HepG2 (cell line): Measurements from ENCODE around the gene SLC2A2. TPM values are rescaled to one million over a fixed set of nuclear protein-coding genes. Genes with fewer than 3 reads are reported as not detected.

Experiments used
- BHLHE40 ChIP-seq: IDR thresholded peaks from 2 replicates; pipeline ENCODE4 v1.6.1; 2011; ENCODE audit warnings: low read length, improper control_type of control experiment
- ELF4 ChIP-seq: sonication (generic); formaldehyde crosslinking; IDR thresholded peaks from 2 replicates; pipeline ENCODE4 v1.5.0; 2020; ENCODE audit warnings: missing genetic modification reagents, mild to moderate bottlenecking, moderate library complexity, borderline replicate concordance
- KAT7 ChIP-seq: IDR thresholded peaks from 2 replicates; pipeline ENCODE4 v1.6.1; 2018; ENCODE audit warnings: borderline replicate concordance, missing compliant biosample characterization
- NCOA5 ChIP-seq: sonication (generic); formaldehyde crosslinking; IDR thresholded peaks from 2 replicates; pipeline ENCODE4 v1.4.0; 2020; ENCODE audit warnings: missing genetic modification reagents
- SRSF9 ChIP-seq: fragments of 200-400 bp; formaldehyde crosslinking; IDR thresholded peaks from 2 replicates; pipeline ENCODE4 v1.6.1; 2018; ENCODE audit warnings: borderline replicate concordance, mild to moderate bottlenecking, low read depth, low read length; ENCODE audit not compliant: insufficient read depth, poor library complexity, severe bottlenecking
- ZFY ChIP-seq: sonication (generic); formaldehyde crosslinking; IDR thresholded peaks from 2 replicates; pipeline ENCODE4 v1.4.0; 2020; ENCODE audit warnings: missing genetic modification reagents
- ZKSCAN8 ChIP-seq: IDR thresholded peaks from 2 replicates; pipeline ENCODE4 v1.6.1; 2016; ENCODE audit warnings: borderline replicate concordance, missing genetic modification reagents, missing compliant biosample characterization
- ZNF232 ChIP-seq: sonication (generic); formaldehyde crosslinking; IDR thresholded peaks from 2 replicates; pipeline ENCODE4 v1.4.0; 2020; ENCODE audit warnings: missing genetic modification reagents, borderline replicate concordance
- ZNF335 ChIP-seq: sonication (generic); formaldehyde crosslinking; IDR thresholded peaks from 2 replicates; pipeline ENCODE4 v1.4.0; 2020; ENCODE audit warnings: missing genetic modification reagents
- ZNF33B ChIP-seq: sonication (generic); formaldehyde crosslinking; IDR thresholded peaks from 2 replicates; pipeline ENCODE4 v1.5.1; 2020; ENCODE audit warnings: mild to moderate bottlenecking, missing genetic modification reagents
- ZNF549 ChIP-seq: sonication (generic); formaldehyde crosslinking; IDR thresholded peaks from 2 replicates; pipeline ENCODE4 v1.5.0; 2020; ENCODE audit warnings: missing genetic modification reagents
- polyA plus RNA-seq, 8 experiments: library from polyadenylated mRNA; depleted of rRNA in 3 of 8; stranded (reverse) in 7 of 8; unstranded in 1 of 8; fragments of >200 nt; fragmentation: Illumina TruSeq in 4 of 8; extraction: Trizol in 4 of 8; gene quantifications; 2 replicates each; pipeline versions ENCODE4 v1.2.1 to v1.2.3, GENCODE V29; 2011 to 2016; ENCODE audit warnings: low read depth in 4 of 8, missing spikeins in 1 of 8, mixed read lengths in 1 of 8; ENCODE audit not compliant: insufficient read depth in 1 of 8
- total RNA-seq, 5 experiments: library from RNA; depleted of rRNA; stranded (reverse); fragments of >200 nt; fragmentation: Illumina TruSeq; extraction: Trizol; gene quantifications; 2 replicates each; pipeline ENCODE4 v1.2.3, GENCODE V29; 2016; ENCODE audit warnings: low read depth in 1 of 5
- TF ChIP-seq, protein P1 (sequence below): sonication (generic); formaldehyde crosslinking; IDR thresholded peaks from 2 replicates; pipeline ENCODE4 v1.8.0; 2022; ENCODE audit warnings: mild to moderate bottlenecking, missing genetic modification reagents; ENCODE audit not compliant: insufficient replicate concordance
- TF ChIP-seq, protein P2 (sequence below): sonication (generic); formaldehyde crosslinking; IDR thresholded peaks from 2 replicates; pipeline ENCODE4 v1.4.0; 2020; ENCODE audit warnings: missing genetic modification reagents, mild to moderate bottlenecking, borderline replicate concordance
- TF ChIP-seq, protein P3 (sequence below): sonication (generic); formaldehyde crosslinking; IDR thresholded peaks from 2 replicates; pipeline ENCODE4 v1.4.0; 2020; ENCODE audit warnings: mild to moderate bottlenecking, missing genetic modification reagents

The SLC2A2 gene
- total and polyA plus RNA-seq, 2 of the 13 experiments (the other 11 are each of a cell fraction or from before 2014, with no cell fraction given) = 19.5 to 23.2 TPM

DNA sequence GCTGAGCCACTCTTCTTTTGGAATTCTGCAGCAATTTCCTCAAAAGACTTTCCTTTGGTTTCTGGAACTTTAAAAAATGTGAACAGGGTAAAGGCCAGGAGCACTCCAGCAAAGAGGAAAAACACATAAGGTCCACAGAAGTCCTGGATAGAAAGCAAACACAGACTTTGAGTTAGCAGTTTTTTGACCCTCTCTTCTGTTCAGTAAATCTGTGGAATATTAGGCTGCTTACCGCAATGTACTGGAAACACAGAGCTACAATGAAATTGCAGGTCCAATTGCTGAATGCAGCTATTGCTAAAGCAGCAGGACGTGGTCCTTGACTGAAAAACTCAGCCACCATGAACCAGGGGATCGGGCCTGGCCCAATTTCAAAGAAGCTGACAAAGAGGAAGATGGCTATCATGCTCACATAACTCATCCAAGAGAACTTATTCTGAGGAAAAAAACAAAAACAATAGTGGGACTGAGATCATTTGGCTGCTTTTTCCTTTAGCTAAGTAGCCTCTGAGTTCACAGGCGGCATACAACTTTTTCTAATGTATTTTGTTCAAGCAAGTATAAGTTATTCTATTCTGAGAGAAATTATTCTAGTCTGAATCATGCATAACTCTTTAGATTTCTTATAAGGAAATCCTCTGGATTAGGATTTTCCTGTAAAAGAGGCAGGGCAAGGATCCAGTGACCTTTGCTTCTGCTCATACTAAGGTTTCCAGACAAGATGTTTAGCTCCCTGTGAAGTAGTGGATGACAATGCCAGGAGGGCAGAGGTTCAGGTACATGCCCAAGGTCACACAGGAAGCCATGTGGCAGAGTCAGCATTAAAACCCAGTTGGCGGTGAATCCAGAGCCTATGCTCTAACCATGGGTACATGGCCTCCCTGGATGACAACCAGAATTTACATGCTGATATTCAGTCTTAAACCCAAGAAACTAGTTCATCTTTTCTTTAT lies 28.3 kb downstream of the SLC2A2 start (continued):
- TF ChIP-seq, protein P1, sequence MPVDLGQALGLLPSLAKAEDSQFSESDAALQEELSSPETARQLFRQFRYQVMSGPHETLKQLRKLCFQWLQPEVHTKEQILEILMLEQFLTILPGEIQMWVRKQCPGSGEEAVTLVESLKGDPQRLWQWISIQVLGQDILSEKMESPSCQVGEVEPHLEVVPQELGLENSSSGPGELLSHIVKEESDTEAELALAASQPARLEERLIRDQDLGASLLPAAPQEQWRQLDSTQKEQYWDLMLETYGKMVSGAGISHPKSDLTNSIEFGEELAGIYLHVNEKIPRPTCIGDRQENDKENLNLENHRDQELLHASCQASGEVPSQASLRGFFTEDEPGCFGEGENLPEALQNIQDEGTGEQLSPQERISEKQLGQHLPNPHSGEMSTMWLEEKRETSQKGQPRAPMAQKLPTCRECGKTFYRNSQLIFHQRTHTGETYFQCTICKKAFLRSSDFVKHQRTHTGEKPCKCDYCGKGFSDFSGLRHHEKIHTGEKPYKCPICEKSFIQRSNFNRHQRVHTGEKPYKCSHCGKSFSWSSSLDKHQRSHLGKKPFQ (CRISPR knock-in tag) = no peak
- TF ChIP-seq ZNF335 (CRISPR knock-in tag) (no peak), ZKSCAN8 (peak; percentile 47; the same call in 1 of the 2 replicates), SRSF9 (no peak), ZNF549 (no peak), ZNF232 (no peak; the same call in 1 of the 2 replicates), KAT7 (CRISPR knock-in tag) (peak; percentile 74; the same call in 1 of the 2 replicates), ZFY (CRISPR knock-in tag) (peak; percentile 59; the same call in 1 of the 2 replicates), BHLHE40 (no peak), ZNF33B (CRISPR knock-in tag) (no peak), ELF4 (CRISPR knock-in tag) (no peak), NCOA5 (no peak)
- TF ChIP-seq, protein P2, sequence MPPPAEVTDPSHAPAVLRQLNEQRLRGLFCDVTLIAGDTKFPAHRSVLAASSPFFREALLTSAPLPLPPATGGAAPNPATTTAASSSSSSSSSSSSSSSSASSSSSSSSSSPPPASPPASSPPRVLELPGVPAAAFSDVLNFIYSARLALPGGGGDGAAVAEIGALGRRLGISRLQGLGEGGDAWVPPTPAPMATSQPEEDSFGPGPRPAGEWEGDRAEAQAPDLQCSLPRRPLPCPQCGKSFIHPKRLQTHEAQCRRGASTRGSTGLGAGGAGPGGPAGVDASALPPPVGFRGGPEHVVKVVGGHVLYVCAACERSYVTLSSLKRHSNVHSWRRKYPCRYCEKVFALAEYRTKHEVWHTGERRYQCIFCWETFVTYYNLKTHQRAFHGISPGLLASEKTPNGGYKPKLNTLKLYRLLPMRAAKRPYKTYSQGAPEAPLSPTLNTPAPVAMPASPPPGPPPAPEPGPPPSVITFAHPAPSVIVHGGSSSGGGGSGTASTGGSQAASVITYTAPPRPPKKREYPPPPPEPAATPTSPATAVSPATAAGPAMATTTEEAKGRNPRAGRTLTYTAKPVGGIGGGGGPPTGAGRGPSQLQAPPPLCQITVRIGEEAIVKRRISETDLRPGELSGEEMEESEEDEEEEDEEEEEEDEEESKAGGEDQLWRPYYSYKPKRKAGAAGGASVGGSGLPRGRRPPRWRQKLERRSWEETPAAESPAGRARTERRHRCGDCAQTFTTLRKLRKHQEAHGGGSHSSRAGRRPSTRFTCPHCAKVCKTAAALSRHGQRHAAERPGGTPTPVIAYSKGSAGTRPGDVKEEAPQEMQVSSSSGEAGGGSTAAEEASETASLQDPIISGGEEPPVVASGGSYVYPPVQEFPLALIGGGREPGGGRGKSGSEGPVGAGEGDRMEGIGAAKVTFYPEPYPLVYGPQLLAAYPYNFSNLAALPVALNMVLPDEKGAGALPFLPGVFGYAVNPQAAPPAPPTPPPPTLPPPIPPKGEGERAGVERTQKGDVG (CRISPR knock-in tag) = no peak
- TF ChIP-seq, protein P3, sequence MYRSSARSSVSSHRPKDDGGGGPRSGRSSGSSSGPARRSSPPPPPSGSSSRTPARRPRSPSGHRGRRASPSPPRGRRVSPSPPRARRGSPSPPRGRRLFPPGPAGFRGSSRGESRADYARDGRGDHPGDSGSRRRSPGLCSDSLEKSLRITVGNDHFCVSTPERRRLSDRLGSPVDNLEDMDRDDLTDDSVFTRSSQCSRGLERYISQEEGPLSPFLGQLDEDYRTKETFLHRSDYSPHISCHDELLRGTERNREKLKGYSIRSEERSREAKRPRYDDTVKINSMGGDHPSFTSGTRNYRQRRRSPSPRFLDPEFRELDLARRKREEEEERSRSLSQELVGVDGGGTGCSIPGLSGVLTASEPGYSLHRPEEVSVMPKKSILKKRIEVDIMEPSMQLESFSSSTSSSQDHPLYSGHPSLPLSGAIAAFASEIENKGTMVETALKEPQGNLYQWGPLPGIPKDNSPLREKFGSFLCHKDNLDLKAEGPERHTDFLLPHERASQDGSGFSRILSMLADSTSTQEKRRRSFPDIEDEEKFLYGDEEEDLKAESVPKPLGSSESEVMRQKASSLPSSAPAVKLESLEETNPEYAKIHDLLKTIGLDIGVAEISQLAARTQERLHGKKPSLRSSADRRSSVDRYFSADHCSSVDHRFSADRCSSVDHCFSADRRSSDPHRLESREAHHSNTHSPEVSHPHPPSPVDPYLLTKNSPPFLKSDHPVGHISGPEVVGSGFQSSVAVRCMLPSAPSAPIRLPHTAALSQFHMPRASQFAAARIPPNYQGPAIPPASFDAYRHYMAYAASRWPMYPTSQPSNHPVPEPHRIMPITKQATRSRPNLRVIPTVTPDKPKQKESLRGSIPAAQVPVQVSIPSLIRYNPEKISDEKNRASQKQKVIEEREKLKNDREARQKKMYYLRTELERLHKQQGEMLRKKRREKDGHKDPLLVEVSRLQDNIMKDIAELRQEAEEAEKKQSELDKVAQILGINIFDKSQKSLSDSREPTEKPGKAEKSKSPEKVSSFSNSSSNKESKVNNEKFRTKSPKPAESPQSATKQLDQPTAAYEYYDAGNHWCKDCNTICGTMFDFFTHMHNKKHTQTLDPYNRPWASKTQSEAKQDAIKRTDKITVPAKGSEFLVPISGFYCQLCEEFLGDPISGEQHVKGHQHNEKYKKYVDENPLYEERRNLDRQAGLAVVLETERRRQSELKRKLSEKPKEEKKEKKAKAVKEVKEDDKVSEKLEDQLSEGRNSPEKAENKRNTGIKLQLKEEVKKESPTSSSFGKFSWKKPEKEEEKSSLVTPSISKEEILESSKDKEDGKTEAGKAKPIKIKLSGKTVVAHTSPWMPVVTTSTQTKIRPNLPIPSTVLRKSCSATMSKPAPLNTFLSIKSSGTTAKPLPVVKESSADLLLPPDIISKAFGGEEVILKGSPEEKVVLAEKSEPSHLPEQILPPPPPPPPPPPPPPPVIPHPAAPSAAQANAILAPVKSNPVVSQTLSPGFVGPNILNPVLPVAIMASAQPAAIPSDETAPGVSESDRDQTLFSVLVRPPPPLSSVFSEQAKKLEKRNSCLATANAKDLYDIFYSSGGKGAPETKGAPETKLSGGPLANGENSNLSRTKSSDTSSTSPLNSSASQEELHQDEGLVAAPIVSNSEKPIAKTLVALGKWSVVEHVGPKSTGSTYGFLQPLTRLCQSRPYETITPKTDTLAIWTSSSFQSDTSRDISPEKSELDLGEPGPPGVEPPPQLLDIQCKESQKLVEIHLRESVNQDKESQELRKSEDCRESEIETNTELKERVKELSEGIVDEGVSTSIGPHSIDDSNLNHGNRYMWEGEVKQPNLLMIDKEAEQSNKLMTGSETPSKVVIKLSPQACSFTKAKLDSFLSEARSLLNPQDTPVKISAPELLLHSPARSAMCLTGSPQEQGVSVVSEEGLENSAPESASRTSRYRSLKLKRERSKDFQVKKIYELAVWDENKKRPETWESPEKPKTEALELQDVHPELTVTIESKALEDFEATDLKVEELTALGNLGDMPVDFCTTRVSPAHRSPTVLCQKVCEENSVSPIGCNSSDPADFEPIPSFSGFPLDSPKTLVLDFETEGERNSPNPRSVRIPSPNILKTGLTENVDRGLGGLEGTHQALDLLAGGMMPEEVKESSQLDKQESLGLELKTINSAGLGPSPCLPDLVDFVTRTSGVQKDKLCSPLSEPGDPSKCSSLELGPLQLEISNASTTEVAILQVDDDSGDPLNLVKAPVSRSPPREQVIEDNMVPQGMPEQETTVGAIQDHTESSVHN (CRISPR knock-in tag) = no peak
